Osteocyte (in vitro differentiated cells): ENCODE data around the gene TXNRD3. TPM values are rescaled to one million over a fixed set of nuclear protein-coding genes. Genes with fewer than 3 reads are reported as not detected.
A peak's percentile ranks its signal among the peaks of the same experiment; 100 is the strongest.

Source experiments
- DNase-seq: peaks from one replicate; pipeline ENCODE4 v3.0.0; 2021; ENCODE audit warnings: mixed read lengths; ENCODE audit not compliant: unreplicated experiment; ENCODE audit errors: extremely low spot score
- H3K27ac Mint-ChIP-seq: one replicate; pipeline ENCODE4 v1.8.0; 2021; ENCODE audit warnings: mild to moderate bottlenecking, mixed read lengths; ENCODE audit not compliant: unreplicated experiment
- H3K27me3 Mint-ChIP-seq: one replicate; pipeline ENCODE4 v1.8.0; 2021; ENCODE audit warnings: mixed read lengths; ENCODE audit not compliant: unreplicated experiment
- H3K36me3 Mint-ChIP-seq: one replicate; pipeline ENCODE4 v1.8.0; 2021; ENCODE audit warnings: mixed read lengths; ENCODE audit not compliant: unreplicated experiment
- H3K4me1 Mint-ChIP-seq: one replicate; pipeline ENCODE4 v1.8.0; 2021; ENCODE audit warnings: mixed read lengths; ENCODE audit not compliant: unreplicated experiment
- H3K4me3 Mint-ChIP-seq: one replicate; pipeline ENCODE4 v1.8.0; 2021; ENCODE audit warnings: mild to moderate bottlenecking, moderate library complexity, mixed read lengths; ENCODE audit not compliant: unreplicated experiment
- H3K9me3 Mint-ChIP-seq: one replicate; pipeline ENCODE4 v1.8.0; 2021; ENCODE audit warnings: mixed read lengths; ENCODE audit not compliant: unreplicated experiment
- CTCF ChIP-seq: fragments of 200-600 bp; sonication (generic); IDR thresholded peaks from 2 replicates; pipeline ENCODE4 v1.5.0; 2021; ENCODE audit warnings: antibody characterized with exemption, mild to moderate bottlenecking, moderate library complexity
- total RNA-seq: library from RNA; stranded (reverse); gene quantifications from 2 replicates; pipeline ENCODE4 v1.2.1, GENCODE V29; 2021

Gene TXNRD3
- total RNA-seq, 1 donor from 2014 or later: 17.6 TPM

- no peak for TF ChIP-seq CTCF
- no peak overlapping the region for H3K27ac Mint-ChIP-seq
Measured at GRCh38 chr3:126657901-126658300, 3.0 kb upstream of the TXNRD3 start.

GRCh38 chr3:126656371-126657134 lies 1.6 kb upstream of the TXNRD3 start:
- DNase-seq: no peak
- Mint-ChIP-seq H3K27me3 (peaks cover 19% of the 10 kb centered on the region), H3K27ac (no peak overlapping the region), H3K36me3 (peaks cover 1% of the 10 kb centered on the region), H3K9me3 (peaks cover 4% of the 10 kb centered on the region), H3K4me3 (no peak overlapping the region), H3K4me1 (peaks cover 11% of the 10 kb centered on the region)
- TF ChIP-seq CTCF: no peak

More at GRCh38 chr3:126657901-126658300, 3.0 kb upstream of the TXNRD3 start:
- no peak overlapping the region for H3K4me3 Mint-ChIP-seq
- H3K36me3 Mint-ChIP-seq: no peaks in the 10 kb centered on the region
- H3K27me3 Mint-ChIP-seq: peaks cover 29% of the 10 kb centered on the region
- H3K9me3 Mint-ChIP-seq: peaks cover 4% of the 10 kb centered on the region
- peaks cover 11% of the 10 kb centered on the region for H3K4me1 Mint-ChIP-seq
- no peak for DNase-seq

- peak overlapping the region; percentile 85 for H3K4me3 Mint-ChIP-seq
Measured at GRCh38 chr3:126655887-126656286, 963 bp upstream of the TXNRD3 start.

GRCh38 chr3:126649556-126650092 lies 5.3 kb downstream of the TXNRD3 start:
- H3K4me3 Mint-ChIP-seq: no peak overlapping the region
- no peak for TF ChIP-seq CTCF

More at GRCh38 chr3:126655887-126656286, 963 bp upstream of the TXNRD3 start:
- peaks cover 11% of the 10 kb centered on the region for H3K4me1 Mint-ChIP-seq
- H3K27me3 Mint-ChIP-seq: peaks cover 15% of the 10 kb centered on the region
- no peak for TF ChIP-seq CTCF
- H3K27ac Mint-ChIP-seq: no peak overlapping the region
- no peak for DNase-seq
- H3K9me3 Mint-ChIP-seq: peaks cover 2% of the 10 kb centered on the region
- peaks cover 2% of the 10 kb centered on the region for H3K36me3 Mint-ChIP-seq

GRCh38 chr3:126646674-126647073 lies 8.2 kb downstream of the TXNRD3 start:
- H3K36me3 Mint-ChIP-seq: peaks cover 27% of the 10 kb centered on the region
- no peak overlapping the region for H3K4me3 Mint-ChIP-seq
- H3K27me3 Mint-ChIP-seq: no peaks in the 10 kb centered on the region
- H3K4me1 Mint-ChIP-seq: no peaks in the 10 kb centered on the region
- no peaks in the 10 kb centered on the region for H3K9me3 Mint-ChIP-seq
- no peak for TF ChIP-seq CTCF
- no peak for DNase-seq
- no peak overlapping the region for H3K27ac Mint-ChIP-seq

More at GRCh38 chr3:126649556-126650092, 5.3 kb downstream of the TXNRD3 start:
- Mint-ChIP-seq H3K9me3 (no peaks in the 10 kb centered on the region), H3K36me3 (peaks cover 8% of the 10 kb centered on the region), H3K4me1 (peaks cover 11% of the 10 kb centered on the region), H3K27ac (no peak overlapping the region), H3K27me3 (no peaks in the 10 kb centered on the region)
- DNase-seq: no peak
